Esophagus muscularis mucosa (tissue), 4 donors: ENCODE results near the gene TPD52L1. TPM values are rescaled to one million over a fixed set of nuclear protein-coding genes. Genes with fewer than 3 reads are reported as not detected.

ENCODE experiments used
- DNase-seq: peaks from one replicate; pipeline ENCODE4 v3.0.0-alpha.2; 2017; ENCODE audit errors: extremely low spot score
- H3K27ac ChIP-seq, 4 donors: fragments of 200-600 bp; sonication (generic); replicated peaks in 1 of 4; 1 replicate in 3 of 4; 2 replicates in 1 of 4; pipeline ENCODE4 v1.5.1; 2016 to 2019; ENCODE audit warnings: mild to moderate bottlenecking in 1 of 4
- H3K27me3 ChIP-seq, 4 donors: fragments of 200-600 bp; sonication (generic); one replicate each; pipeline versions ENCODE4 v1.5.1 to v1.6.0; 2016 to 2019
- H3K36me3 ChIP-seq, 4 donors: fragments of 200-600 bp; sonication (generic); one replicate each; pipeline ENCODE4 v1.5.1; 2016 to 2019
- H3K4me1 ChIP-seq, 4 donors: fragments of 200-600 bp; sonication (generic); one replicate each; pipeline ENCODE4 v1.5.1; 2016 to 2019
- H3K4me3 ChIP-seq, 4 donors: fragments of 200-600 bp; sonication (generic); 1 replicate in 2 of 4; 2 replicates in 2 of 4; pipeline ENCODE4 v1.5.1; 2016 to 2019; ENCODE audit warnings: mild to moderate bottlenecking in 4 of 4, moderate library complexity in 1 of 4
- H3K9me3 ChIP-seq, 4 donors: fragments of 200-600 bp; sonication (generic); 1 replicate in 3 of 4; 2 replicates in 1 of 4; pipeline ENCODE4 v1.5.1; 2016 to 2019
- CTCF ChIP-seq, 3 experiments: fragments of 200-600 bp in 2 of 3; fragments of 450-650 bp in 1 of 3; sonication (generic) in 2 of 3; IDR thresholded peaks; one replicate each; pipeline ENCODE4 v1.5.1; 2017 to 2019; ENCODE audit warnings: antibody characterized with exemption in 3 of 3, mild to moderate bottlenecking in 2 of 3, moderate library complexity in 1 of 3
- EP300 ChIP-seq: sonication (generic); formaldehyde crosslinking; IDR thresholded peaks from one replicate; pipeline ENCODE4 v1.6.1; 2017; ENCODE audit warnings: antibody characterized with exemption
- POLR2A ChIP-seq: fragments of 450-650 bp; IDR thresholded peaks from one replicate; pipeline ENCODE4 v1.6.1; 2017; ENCODE audit warnings: antibody characterized with exemption, moderate library complexity, mild to moderate bottlenecking, low read depth
- POLR2AphosphoS5 ChIP-seq, 2 donors: sonication (generic); formaldehyde crosslinking; IDR thresholded peaks; one replicate each; pipeline ENCODE4 v1.6.1; 2017; ENCODE audit warnings: antibody characterized with exemption in 2 of 2
- WGBS: methylation state at CpG from one replicate; pipeline ENCODE4 v1.1.5; 2018; 5-methylcytosine and 5-hydroxymethylcytosine counted together
- intact Hi-C: fragments of 100-400 bp; cut with DNase I; formaldehyde crosslinking; loops from one replicate; pipeline ENCODE4 v1.15.1; 2023
- total RNA-seq, 4 donors: library from RNA; depleted of rRNA; stranded (reverse); fragments of >200 nt; gene quantifications; one replicate each; pipeline versions ENCODE4 v1.1.0 to v1.2.1, GENCODE V29; 2016

The TPD52L1 gene
- total RNA-seq, 4 donors from 2014 or later = 18.7 to 46.4 (median 31.1) TPM

GRCh38 chr6:125116170-125116569, 37.4 kb upstream of the TPD52L1 start:
- Histone ChIP-seq H3K4me1 (no peaks in the 10 kb centered on the region), H3K36me3 (no peaks in the 10 kb centered on the region), H3K4me3 (no peak overlapping the region), H3K27ac (no peak overlapping the region), H3K9me3 (peaks cover 0 to 13% (median 10%) of the 10 kb centered on the region in 4 donors), H3K27me3 (no peaks in the 10 kb centered on the region)
- TF ChIP-seq CTCF (IDR thresholded peaks at IDR 0.05) (no peak), EP300 (no peak)
- intact Hi-C loops = no loop called here
- no peak for DNase-seq
- WGBS = 83% methylated on average over 1 of the region's 1 CpG

GRCh38 chr6:125116710-125117109, 36.9 kb upstream of the TPD52L1 start:
- intact Hi-C loops = no loop called here

GRCh38 chr6:125117818-125118217, 35.8 kb upstream of the TPD52L1 start:
- no peaks in the 10 kb centered on the region for H3K27me3 ChIP-seq
- H3K4me3 ChIP-seq = no peak overlapping the region
- intact Hi-C loops = no loop called here
- no peak overlapping the region for H3K27ac ChIP-seq
- H3K9me3 ChIP-seq = no peaks in the 10 kb centered on the region
- H3K4me1 ChIP-seq = no peaks in the 10 kb centered on the region
- DNase-seq = no peak
- WGBS = 83% methylated on average over 3 of the region's 3 CpGs
- H3K36me3 ChIP-seq = no peaks in the 10 kb centered on the region
- no peak for TF ChIP-seq POLR2A
- no peak for TF ChIP-seq CTCF (IDR thresholded peaks at IDR 0.05)
- TF ChIP-seq EP300 = no peak
- TF ChIP-seq POLR2AphosphoS5 (IDR thresholded peaks at IDR 0.05) = no peak

More at GRCh38 chr6:125116710-125117109, 36.9 kb upstream of the TPD52L1 start:
- H3K9me3 ChIP-seq = peaks cover 0 to 7% (median 5%) of the 10 kb centered on the region in 4 donors
- no peak overlapping the region for H3K4me3 ChIP-seq
- DNase-seq = no peak
- TF ChIP-seq POLR2AphosphoS5 (IDR thresholded peaks at IDR 0.05) = no peak
- no peak for TF ChIP-seq EP300
- TF ChIP-seq POLR2A = no peak
- no peak for TF ChIP-seq CTCF (IDR thresholded peaks at IDR 0.05)
- no peaks in the 10 kb centered on the region for H3K4me1 ChIP-seq
- H3K36me3 ChIP-seq = no peaks in the 10 kb centered on the region
- WGBS = 90% methylated on average over 4 of the region's 4 CpGs
- H3K27ac ChIP-seq = no peak overlapping the region
- no peaks in the 10 kb centered on the region for H3K27me3 ChIP-seq

- Histone ChIP-seq H3K4me3 (no peak overlapping the region), H3K9me3 (no peaks in the 10 kb centered on the region), H3K36me3 (no peaks in the 10 kb centered on the region), H3K27ac (no peak overlapping the region), H3K27me3 (no peaks in the 10 kb centered on the region), H3K4me1 (no peaks in the 10 kb centered on the region)
- DNase-seq = no peak
- 83% methylated on average over 3 of the region's 3 CpGs for WGBS
- intact Hi-C loops = no loop called here
- no peak for TF ChIP-seq POLR2AphosphoS5 (IDR thresholded peaks at IDR 0.05)
Observed at GRCh38 chr6:125120054-125120590, 33.5 kb upstream of the TPD52L1 start.

- H3K27ac ChIP-seq = no peak overlapping the region
- H3K4me3 ChIP-seq = no peak overlapping the region
- no peak for DNase-seq
- no peak for TF ChIP-seq EP300
- TF ChIP-seq POLR2AphosphoS5 (IDR thresholded peaks at IDR 0.05) = no peak
- TF ChIP-seq CTCF (IDR thresholded peaks at IDR 0.05) = no peak
- no peak for TF ChIP-seq POLR2A
- whole genome bisulfite sequencing = 86% methylated on average over 1 of the region's 1 CpG
- intact Hi-C loops = no loop called here
- no peaks in the 10 kb centered on the region for H3K27me3 ChIP-seq
- H3K9me3 ChIP-seq = no peaks in the 10 kb centered on the region
- H3K36me3 ChIP-seq = no peaks in the 10 kb centered on the region
- H3K4me1 ChIP-seq = no peaks in the 10 kb centered on the region
Observed at GRCh38 chr6:125121894-125122293, 31.7 kb upstream of the TPD52L1 start.
